Uterus (tissue), 4 donors: Measurements from ENCODE around the gene SMCO2. TPM values are rescaled to one million over a fixed set of nuclear protein-coding genes. Genes with fewer than 3 reads are reported as not detected.

Source experiments
- DNase-seq, 2 donors: peaks; one replicate each; pipeline ENCODE4 v3.0.0-alpha.2; 2019 to 2020
- H3K27ac ChIP-seq, 2 donors: fragments of 200-600 bp; sonication (generic); 1 replicate in 1 of 2; 2 replicates in 1 of 2; pipeline ENCODE4 v1.5.1; 2016 to 2018
- H3K27me3 ChIP-seq, 2 donors: fragments of 200-600 bp; sonication (generic); one replicate each; pipeline ENCODE4 v1.5.1; 2018 to 2019; ENCODE audit warnings: control low read depth in 1 of 2
- H3K36me3 ChIP-seq, 2 donors: fragments of 200-600 bp; sonication (generic); one replicate each; pipeline ENCODE4 v1.5.1; 2019; ENCODE audit warnings: control low read depth in 1 of 2
- H3K4me1 ChIP-seq, 2 donors: fragments of 200-600 bp; sonication (generic); one replicate each; pipeline ENCODE4 v1.5.1; 2018 to 2019; ENCODE audit warnings: control low read depth in 1 of 2
- H3K4me3 ChIP-seq, 2 donors: fragments of 200-600 bp; sonication (generic); 1 replicate in 1 of 2; 2 replicates in 1 of 2; pipeline ENCODE4 v1.5.1; 2018 to 2019; ENCODE audit warnings: mild to moderate bottlenecking in 1 of 2
- H3K9me3 ChIP-seq, 2 donors: fragments of 200-600 bp; sonication (generic); one replicate each; pipeline ENCODE4 v1.5.1; 2019; ENCODE audit warnings: control low read depth in 1 of 2
- CTCF ChIP-seq, 4 experiments: fragments of 200-600 bp in 2 of 4; fragments of 450-650 bp in 2 of 4; sonication (generic) in 2 of 4; IDR thresholded peaks; one replicate each; pipeline ENCODE4 v1.5.1; 2016 to 2019; ENCODE audit warnings: antibody characterized with exemption in 4 of 4, mild to moderate bottlenecking in 2 of 4, moderate library complexity in 1 of 4
- POLR2A ChIP-seq, 2 donors: fragments of 450-650 bp; IDR thresholded peaks; one replicate each; pipeline ENCODE4 v1.6.1; 2016; ENCODE audit warnings: antibody characterized with exemption in 2 of 2, mild to moderate bottlenecking in 1 of 2, moderate library complexity in 1 of 2
- intact Hi-C: fragments of 100-400 bp; cut with DNase I; formaldehyde crosslinking; loops from one replicate; pipeline ENCODE4 v1.15.1; 2023; ENCODE audit warnings: low total_unique reads
- total RNA-seq, 4 donors: library from RNA; depleted of rRNA in 3 of 4; stranded (reverse); fragments of >200 nt in 3 of 4; gene quantifications; one replicate each; pipeline versions ENCODE4 v1.1.0 to v1.2.4, GENCODE V29; 2014 to 2023
- donor health status: DM: yes; HTN: yes; CAD: no.

The SMCO2 gene
- total RNA-seq, 4 donors from 2014 or later, result not detected

DNA sequence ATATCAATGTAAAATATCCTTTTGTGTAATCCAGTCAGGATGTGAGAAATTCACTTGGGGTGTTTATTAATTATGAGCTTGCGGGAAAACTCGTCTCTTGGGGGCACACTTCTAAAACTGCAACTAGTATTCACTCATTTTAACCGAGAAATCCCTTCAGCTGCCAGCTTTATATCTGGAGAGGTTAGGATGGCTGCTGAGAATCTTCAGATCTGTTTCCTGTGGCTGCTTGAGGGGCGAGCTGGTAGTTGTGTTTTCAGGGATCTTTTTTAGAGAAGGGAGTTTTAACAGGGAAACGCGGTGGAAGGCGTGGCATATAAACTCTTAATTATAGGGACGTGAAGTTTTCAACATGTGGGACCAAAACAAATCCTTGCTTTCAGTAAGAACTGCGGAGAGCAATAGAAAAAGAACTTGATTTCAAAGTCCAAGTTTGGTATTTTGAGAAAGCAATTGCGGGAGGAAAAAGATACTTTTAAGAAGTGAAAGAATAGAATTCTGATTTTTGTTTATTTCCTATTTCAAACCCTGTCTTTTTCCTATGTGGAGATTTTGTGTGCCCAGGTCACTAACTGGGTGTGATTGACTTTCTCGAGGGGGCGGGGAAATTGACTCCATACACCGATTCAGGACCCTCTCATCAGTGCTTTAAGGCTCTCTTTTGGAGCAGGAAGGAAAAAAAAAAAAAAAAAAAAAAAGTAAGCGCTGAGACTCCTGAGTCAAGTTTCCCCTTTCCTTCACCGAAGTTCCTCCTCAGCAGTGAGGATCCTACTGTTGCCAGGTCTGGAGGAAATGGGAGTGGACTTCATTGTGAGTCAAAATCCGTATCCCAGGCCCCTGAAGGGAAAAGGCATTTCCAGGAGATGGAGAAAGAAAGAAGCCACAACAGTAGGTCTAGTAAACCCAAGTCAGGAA is 78.6 kb downstream of the SMCO2 start:
- Histone ChIP-seq H3K27ac (peak overlapping the region; percentile 89 to 93), H3K4me1 (no peaks in the 10 kb centered on the region), H3K36me3 (no peaks in the 10 kb centered on the region), H3K27me3 (no peaks in the 10 kb centered on the region), H3K9me3 (no peaks in the 10 kb centered on the region), H3K4me3 (peak overlapping the region; percentile 65 to 79)
- intact Hi-C loops, result no loop called here
- peak in 1 of 2 donors; percentile 51 for DNase-seq
- peak in 1 of 2 donors; percentile 12 for TF ChIP-seq POLR2A (IDR thresholded peaks at IDR 0.05)
- peak in 2 of 4 experiments; percentile 3 to 9 for TF ChIP-seq CTCF (IDR thresholded peaks at IDR 0.05)

DNA sequence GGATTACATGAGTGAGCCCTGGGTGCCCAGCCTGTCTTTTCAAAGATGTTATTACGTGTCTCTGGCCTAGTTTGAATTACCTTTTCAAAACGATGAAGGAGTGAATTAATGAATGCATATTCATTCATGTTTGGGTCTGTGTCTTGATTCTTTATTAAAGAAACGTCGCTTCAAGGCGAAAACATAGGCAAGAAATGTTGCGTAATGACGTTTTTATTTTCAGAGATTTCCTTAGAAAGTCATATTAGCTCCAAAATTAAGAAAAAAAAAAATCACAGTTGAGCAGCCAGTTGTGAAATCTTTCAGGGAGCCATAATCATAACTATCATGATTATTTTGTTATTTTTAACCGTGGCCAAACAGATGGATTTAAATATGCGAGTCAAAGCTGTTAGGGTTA is 81.0 kb downstream of the SMCO2 start:
- no peak for TF ChIP-seq CTCF (IDR thresholded peaks at IDR 0.05)
- no peak for TF ChIP-seq POLR2A (IDR thresholded peaks at IDR 0.05)
- intact Hi-C loops, result no loop called here
- no peaks in the 10 kb centered on the region for H3K4me1 ChIP-seq
- no peaks in the 10 kb centered on the region for H3K9me3 ChIP-seq
- H3K4me3 ChIP-seq, result no peak overlapping the region
- H3K27me3 ChIP-seq, result no peaks in the 10 kb centered on the region
- no peaks in the 10 kb centered on the region for H3K36me3 ChIP-seq
- DNase-seq, result no peak
- peak overlapping the region in 1 of 2 donors; percentile 53 for H3K27ac ChIP-seq

DNA sequence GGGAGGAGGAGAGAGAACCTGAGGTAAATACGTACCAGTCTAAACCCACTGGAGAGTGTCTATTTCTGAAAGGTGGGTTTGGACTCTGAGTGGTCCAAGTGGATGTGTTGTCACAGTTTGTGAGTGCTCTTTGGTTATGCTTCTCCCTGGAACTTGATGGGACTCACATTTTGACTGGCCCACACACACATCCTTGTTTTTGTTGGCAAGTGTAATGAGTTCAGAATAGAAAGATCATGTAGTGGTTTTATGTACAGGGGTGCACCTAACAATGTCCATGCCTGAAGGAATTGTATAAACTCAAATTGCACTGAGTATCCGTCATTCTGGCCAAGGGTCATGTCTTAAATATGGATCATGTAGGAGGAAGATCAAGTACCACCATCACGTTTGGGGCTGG is 82.3 kb downstream of the SMCO2 start:
- H3K4me3 ChIP-seq, result no peak overlapping the region
- intact Hi-C loops, result no loop called here
- no peaks in the 10 kb centered on the region for H3K27me3 ChIP-seq
- DNase-seq, result no peak
- TF ChIP-seq CTCF (IDR thresholded peaks at IDR 0.05), result no peak
- no peak for TF ChIP-seq POLR2A (IDR thresholded peaks at IDR 0.05)
- H3K27ac ChIP-seq, result peak overlapping the region; percentile 43 to 53
- no peaks in the 10 kb centered on the region for H3K9me3 ChIP-seq
- no peaks in the 10 kb centered on the region for H3K36me3 ChIP-seq
- no peaks in the 10 kb centered on the region for H3K4me1 ChIP-seq

DNA sequence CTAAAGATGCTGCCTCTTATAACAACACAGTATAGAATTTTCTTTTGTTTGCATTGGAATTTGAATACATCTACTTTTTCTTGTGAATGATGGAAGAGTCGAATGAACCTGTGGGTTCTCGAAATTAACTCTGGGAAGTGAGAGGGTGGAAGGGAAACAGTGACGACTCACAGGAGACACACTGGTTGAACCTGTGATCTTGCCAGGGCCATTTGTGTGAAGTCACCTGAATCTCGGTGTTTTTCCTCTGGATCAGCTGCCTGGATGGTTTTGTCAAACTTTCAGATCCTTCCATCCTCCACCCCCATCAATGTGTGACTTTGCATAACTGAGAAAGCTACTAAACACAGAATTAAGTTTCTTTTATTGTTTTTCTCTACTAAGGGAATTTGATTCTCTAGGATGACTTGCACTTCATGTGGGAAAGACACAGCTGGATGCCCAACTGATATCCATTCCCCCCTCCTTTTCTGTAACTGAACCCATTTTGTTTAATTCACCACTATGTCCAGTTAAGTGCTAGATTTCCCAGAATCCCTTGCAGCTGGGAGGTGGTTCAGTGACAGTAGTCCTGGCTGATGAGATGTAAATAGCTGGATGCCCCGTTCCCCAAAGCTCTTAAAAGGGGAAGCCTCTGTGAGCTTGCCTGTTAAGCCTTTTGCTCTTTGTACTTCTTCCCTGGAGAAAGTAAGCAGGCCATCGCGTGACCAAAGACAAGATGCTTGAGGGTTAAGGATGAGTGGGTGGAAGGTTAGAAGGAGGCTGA is 83.8 kb downstream of the SMCO2 start:
- no peak overlapping the region for H3K4me3 ChIP-seq
- no peak overlapping the region for H3K27ac ChIP-seq
- no peak for DNase-seq
- no peaks in the 10 kb centered on the region for H3K36me3 ChIP-seq
- no peaks in the 10 kb centered on the region for H3K4me1 ChIP-seq
- intact Hi-C loops, result no loop called here
- H3K27me3 ChIP-seq, result no peaks in the 10 kb centered on the region
- TF ChIP-seq POLR2A (IDR thresholded peaks at IDR 0.05) (no peak), CTCF (IDR thresholded peaks at IDR 0.05) (no peak)
- H3K9me3 ChIP-seq, result no peaks in the 10 kb centered on the region

DNA sequence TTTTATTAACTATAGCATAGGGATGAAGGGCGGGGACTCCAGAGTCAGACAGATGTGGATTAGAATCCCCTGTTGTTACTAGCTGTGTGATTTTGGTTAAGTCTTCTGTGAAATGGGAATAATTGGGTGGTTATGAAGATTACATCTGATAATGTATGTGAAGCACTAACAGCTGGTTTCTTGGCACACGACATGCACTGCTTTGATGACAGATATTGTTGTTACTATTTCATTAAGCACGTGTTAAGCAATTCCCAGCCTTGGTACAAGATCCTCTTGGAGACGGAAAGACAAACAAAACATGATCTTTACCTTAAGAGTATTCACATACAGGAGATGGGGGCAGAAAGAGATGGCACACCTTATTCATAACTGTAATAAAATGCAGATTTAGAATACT is 85.4 kb downstream of the SMCO2 start:
- DNase-seq, result no peak
- Histone ChIP-seq H3K9me3 (no peaks in the 10 kb centered on the region), H3K4me3 (no peak overlapping the region), H3K4me1 (no peaks in the 10 kb centered on the region), H3K27ac (no peak overlapping the region), H3K27me3 (no peaks in the 10 kb centered on the region), H3K36me3 (no peaks in the 10 kb centered on the region)
- TF ChIP-seq CTCF (IDR thresholded peaks at IDR 0.05) (no peak), POLR2A (IDR thresholded peaks at IDR 0.05) (no peak)
- intact Hi-C loops, result no loop called here
